T-helper 2 cell treated with Interferon-gamma antibody and Interleukin-4, amounts not matched to agents 100 ng/mL and 5 ng/mL, for 36 hours (primary cell): ENCODE data around the gene HOXA3. TPM values are rescaled to one million over a fixed set of nuclear protein-coding genes. Genes with fewer than 3 reads are reported as not detected.

Experiments used
- intact Hi-C: fragments of 100-400 bp; cut with micrococcal nuclease; formaldehyde crosslinking; loops from one replicate; pipeline ENCODE4 v1.15.1; 2023
- total RNA-seq: library from RNA; stranded (reverse); gene quantifications from 2 replicates; pipeline ENCODE4 v1.2.3, GENCODE V29; 2022

HOXA3 gene
- total RNA-seq, 1 donor from 2014 or later: not detected

DNA sequence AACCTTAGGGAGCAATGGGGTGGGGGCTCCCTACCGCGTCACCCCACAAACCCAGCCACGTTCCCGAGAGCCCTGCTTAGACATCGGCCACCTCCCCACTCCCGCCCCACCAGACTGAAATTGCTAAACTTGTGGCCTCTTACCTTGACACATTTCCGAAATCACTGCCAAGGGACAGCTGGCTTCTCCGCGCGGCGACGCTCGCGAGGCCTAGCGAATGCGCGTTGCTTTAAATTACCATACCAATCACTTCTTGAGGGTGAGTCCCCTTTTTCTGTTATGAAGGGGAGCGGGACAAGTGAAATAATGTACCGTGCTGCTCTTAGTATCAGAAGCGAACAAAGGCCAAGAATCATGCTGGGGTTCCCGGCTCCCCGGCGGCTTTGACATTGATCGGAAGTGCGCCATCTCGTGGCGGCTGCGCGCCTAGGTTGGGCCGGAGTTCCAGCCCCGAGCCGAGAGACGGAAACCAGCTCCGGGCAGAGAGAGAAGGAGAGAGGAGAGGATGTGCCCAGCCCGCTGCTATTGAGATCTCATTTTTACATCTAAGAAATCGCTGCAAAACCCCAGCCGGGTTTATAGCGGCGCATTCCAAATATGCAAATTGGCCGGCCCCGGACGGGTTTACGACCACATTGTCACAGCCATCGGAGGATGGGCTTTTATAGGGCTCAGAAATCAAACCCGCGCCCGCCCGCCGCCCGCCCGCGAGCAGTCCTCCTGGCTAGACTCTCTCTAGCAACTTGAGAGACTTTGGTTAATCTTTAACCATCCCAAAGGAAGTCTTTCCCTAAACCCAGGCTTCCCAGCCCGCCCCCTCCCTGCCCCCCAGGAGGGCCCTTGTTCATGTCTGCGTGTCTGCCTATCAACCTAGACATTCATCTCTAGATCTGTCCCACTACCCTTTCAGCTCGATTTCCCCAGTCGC is 27.4 kb upstream of the HOXA3 start:
- intact Hi-C loops: no loop called here

DNA sequence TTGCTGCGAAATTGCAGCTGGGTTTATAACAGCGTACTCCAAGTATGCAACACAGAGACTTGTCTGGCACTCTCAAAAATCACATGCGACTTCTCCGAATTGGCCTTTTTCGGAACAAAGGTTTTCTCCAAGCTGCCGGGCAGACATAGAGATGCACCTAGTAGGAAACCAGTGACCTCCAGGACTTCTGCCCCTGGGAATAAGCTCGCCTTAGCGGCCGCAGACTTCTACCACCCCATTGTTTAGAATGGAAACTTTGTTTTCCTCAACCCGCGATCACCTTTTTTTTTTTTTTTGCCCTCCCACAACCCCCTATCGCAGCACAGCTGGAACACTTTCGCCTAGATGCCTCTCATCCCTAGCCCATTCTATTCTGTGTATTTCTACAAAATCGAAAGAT is 26.6 kb upstream of the HOXA3 start:
- intact Hi-C loops: no loop called here

DNA sequence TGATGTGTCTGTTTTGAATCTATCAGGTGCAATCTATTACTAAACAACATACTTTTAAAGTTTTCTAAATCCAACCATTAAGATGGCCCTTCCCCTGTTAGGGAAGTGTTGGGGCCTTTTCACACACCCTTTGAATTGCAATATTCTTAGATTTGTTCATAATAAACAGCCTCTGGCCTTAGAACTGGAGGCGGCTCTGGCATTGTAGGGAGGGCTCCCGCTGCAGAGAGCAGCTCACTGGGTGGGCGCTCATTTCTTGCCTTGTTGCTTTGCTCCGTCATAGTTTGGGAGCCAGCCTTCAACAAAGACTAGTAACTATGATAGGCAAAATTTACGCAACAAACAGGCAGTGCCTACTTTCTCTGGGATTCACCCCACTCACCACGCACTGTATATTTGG is 26.0 kb upstream of the HOXA3 start:
- intact Hi-C loops: no loop called here

DNA sequence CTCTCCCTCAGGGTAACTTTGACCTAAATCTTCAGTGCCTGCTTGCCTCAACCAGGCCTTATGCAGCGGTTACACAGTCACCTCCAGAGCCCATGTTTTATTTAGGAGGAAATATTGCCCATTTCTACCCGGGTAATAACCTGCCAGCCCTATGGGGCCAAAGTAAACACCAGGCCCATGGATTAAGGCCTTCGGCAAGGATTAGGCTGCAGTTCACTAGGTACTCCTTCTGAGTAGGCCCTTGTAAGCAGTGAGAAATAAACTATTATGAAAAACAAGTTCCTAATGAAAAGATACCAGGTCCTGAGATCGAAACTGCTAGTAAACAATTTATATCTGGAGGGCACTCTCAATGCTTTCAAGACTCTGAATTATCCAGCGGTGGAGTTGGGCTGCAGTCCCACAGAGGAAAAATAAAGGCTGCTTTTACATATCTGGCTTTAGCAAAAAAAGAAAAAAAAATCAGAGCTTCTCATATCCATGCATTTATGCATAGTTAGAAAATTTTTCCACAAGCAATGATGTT is 25.5 kb upstream of the HOXA3 start:
- intact Hi-C loops: no loop called here

DNA sequence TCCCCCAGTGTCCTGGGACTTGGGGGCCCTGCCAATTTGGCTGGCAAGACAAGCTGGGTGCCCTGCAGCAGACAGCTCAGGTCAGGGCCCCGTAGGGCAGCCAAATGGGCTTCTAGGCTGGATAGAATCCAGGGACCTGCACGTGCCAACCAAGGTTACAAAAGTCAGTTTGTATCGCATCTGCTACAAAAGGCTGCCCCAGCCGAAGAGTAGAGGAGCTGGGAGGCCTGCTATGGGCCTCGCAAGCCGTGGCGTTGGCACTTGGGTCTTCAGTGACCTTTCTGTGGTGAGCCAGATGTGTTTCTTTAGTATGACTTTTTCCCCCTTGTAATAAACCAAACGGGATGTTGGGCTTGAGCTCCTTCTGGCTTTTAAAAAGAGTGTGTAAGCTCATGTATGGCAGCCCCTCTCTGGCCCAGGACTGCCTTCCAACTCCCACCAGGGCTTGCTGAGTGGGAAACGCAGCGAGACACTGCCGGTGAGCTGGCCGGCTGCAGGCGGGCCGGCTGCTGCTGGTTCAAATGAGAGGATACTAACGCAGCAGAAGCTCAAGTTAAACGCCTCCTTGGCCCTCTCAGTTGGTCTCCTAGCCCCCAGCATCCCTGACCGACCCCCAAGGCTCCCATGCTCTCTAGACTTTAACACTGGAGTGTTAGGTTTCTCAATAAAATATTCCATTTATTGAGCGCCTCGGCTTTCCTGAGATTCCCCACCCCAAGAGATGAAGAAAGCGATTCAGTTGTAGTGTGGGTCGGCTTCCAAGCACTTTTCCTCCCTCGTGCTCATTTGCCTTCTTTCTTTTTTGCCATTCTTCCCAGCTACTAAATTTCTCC is 24.8 kb upstream of the HOXA3 start:
- intact Hi-C loops: no loop called here

DNA sequence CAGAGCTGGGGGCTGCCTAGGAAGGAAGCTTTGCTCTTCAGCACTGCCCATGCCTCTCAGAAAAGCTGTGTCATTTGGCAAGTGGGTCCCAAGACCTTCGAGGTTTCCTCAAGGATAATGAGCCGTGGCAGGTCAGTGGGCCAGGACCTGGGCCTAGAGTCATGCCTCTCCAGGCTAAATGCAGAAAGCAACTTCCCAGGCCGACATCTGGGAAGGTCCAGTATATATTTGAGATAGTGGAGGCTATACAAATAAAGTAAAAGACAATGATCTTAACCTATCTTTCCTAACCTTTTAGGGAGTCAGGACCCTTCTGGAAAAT is 24.1 kb upstream of the HOXA3 start:
- intact Hi-C loops: no loop called here

DNA sequence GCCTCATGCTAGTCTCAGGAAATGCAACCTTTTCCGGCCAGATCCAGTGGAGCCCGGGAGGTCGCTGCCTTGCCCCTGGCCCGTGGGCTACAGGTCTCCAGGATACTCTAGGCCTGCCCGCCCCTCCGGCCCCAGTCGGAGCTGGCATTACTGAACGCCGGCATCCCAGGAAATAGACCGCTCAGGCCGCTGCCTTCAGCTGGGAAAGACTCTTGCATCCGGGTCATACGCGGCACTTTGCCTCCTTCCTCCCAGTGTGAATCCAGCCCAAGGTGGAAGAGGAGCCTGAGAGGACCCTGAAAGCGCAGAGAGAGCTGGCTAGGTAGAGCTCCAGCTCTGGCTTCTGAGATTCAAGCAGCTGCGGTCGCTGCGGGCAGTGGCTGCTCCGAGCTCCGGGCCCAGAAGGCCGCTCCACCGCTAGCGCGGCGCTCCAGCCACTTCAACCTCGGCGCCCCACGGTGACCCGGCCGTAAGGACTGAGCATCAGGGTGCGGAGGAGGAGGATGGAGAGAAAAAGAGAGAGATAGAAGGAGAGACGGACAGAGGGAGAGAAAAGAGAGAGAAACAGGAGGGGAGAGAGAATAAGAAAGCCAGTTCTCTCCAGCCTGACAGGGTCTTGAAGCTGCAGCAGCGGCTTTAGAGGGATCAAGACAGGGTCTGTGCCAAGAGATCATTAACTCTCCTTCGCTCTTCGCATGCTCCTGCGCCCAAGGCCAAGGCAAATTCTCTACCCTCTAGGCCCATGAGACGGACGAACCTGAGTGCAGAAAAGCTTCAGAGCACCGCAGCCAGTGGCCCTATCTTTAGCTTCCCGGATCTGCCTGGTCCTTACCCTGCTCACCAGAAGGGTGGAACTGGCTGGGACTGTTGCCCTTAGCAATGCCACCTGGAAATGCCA is 23.5 kb upstream of the HOXA3 start:
- intact Hi-C loops: no loop called here

DNA sequence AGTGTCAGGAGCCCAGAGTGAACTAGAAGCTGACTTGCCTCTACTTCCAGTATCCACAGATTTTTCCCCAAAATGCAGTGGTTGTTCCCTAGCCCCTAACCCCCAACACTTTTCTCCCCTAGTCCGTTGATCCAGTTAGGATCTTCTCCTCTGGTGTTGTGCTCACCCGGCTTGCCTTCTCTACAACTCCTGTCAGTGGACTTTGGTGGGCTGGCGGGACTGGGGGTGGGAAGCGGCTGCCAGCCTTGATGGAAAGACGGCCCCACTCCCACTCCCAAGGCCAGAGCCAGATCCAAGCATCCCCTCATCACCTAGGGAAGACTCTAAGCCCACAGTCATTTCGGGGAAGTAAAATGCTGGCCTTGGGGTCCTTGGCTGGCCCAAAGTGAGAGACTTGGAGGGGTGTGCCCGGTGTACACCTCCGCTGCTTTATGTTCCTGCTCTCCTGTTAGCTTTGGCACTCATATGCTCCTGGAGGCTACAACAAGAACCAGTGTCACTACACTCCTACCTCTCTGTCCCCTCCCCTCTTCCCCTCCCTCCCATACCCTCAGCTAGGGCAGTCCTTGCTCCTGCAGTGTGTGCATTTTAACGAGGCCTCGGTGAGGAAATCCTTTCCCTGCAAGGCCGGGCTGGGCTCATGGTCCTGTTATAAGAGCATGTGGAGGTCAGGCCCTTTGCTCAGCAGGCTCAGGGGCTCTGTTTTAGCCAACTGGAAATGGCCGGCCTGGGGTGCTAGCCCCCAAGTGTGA is 22.7 kb upstream of the HOXA3 start:
- intact Hi-C loops: loop anchor here (5.0 kb wide), 1 partner anchor 67 kb away; the partner anchor contains the start of gene EVX1

DNA sequence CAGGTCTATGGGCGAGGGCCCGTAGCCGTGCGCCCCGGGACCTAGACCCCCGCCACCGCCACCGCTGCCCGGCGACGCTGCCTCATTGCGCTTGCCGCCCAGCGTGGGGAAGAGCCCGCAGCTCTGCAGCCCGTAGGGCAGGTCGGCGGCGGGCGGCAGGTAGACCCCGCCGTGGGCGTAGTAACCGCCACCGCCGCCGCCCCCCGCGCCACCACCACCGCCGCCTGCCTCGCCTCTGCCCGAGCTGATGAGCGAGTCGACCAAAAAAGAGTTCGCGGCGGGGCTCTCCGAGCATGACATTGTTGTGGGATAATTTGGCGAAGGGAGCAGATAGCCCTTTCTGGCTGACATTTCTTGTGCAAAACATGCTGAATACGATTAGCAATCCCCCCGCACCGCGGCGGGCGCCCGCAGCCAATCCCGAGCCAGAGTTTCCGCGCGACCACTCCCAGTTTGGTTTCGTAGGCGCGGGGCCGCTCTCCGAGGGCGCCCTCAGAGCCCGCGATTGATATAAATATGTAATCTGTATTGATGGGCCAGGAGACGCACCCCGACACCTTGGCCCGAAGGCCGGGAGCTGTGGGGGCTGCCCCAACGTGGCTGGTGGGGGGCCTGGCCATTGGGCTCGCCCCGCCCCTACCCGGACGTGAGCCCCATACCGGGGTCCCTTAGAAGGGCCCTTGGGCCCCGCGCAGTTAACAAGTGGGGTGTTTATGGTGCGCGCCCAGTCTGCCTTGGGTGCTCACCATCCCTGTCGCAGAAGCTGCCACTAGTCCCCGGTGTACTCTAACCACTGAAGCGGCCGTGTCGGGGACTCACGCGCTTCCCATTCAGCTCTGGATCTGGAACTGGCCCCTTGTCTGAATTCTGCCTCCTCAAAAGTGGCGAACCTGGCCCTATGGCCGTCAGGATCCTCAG is 21.8 kb upstream of the HOXA3 start, which contains the start of gene HOXA10:
Gene HOXA10, minus strand, starts transcription at position 365 of the 918 bp plus-strand sequence. Its CDS starts 14 bp downstream, at position 351.
- intact Hi-C loops: loop anchor here (2.0 to 5.0 kb wide), 2 partner anchors 15 to 68 kb away; partner anchors contain the start of gene EVX1

DNA sequence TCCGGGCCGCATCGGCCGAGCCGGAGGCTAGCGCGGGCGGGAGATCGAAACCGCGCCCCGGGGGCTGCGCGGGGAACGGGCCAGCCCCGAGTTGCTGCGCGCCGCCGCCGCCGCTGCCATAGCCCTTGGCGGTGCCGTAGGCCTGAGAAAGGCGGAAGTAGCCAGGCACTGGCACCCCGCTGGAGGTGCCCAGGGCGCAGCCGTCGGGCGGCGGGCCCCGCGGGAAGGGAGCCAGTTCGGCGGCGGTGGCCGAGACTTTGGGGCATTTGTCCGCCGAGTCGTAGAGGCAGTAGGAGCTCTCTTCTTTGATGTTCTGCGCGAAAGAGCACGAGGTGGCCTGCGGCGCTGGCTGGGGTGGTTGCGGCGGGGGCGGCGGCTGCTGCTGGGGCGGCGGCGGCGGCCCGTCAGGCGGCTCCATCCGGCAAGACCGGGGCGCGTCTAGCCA is 21.1 kb upstream of the HOXA3 start:
- intact Hi-C loops: loop anchor here (2.0 to 5.0 kb wide), 2 partner anchors 15 to 69 kb away; partner anchors contain the start of gene EVX1

DNA sequence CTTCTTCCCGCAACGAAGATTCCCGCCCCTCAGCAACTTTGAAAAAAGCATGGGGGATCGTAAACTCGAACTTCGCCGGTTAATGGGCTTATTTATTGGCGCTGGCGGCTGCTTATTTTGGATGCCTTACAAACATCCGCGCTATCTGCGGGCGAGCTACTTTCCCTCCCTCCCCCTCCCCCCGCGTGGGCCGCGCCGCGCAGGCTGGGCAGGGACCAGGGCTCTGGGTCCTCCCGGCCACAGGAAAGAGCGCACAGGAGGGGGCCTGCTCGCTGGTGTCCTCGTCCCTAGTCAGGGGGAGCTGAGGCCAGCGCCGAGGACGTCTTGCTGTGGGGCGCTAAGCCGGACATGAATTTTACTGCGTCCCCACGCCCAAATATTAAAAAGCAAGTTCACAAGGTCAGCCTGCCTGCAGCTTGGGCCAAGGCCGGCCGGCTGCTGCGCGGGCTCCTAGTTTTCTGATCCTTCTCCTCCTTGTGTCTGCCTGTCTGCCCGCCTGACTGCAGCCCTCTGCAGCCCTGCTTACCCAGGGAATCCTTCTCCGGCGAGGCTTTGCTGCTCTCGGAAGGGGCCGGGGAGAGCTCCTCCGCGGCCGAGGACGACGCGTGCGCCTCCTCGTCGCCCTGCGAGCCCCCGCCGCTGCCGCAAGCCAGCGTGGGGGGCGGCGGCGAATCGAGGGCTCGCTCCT is 20.6 kb upstream of the HOXA3 start:
- intact Hi-C loops: loop anchor here (2.0 to 5.0 kb wide), 2 partner anchors 14 to 69 kb away; partner anchors contain the start of gene EVX1

DNA sequence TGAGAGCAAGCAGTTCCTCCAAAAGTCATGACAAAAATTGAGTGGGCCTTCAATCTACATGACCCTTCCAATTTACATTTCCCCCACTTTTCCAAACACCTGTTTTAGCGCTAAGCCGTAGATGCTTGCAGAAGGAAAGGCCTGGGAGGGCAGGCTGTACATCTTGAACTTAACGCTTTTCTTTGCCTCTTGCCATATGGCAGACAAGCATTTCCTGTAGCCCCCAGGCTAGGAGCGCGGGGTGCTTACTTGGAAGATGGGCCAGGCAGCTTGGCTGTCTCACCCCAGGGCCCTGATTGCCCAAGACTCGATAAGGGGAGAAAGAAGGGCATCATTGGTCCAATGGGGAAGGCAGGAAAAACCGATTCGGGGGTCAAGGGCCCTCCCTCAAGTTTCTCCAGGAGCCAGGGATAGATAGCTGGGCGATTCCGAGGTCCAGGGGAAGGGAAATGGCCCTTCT is 20.0 kb upstream of the HOXA3 start:
- intact Hi-C loops: loop anchor here (2.0 to 5.0 kb wide), 2 partner anchors 14 to 70 kb away; partner anchors contain the start of gene EVX1

DNA sequence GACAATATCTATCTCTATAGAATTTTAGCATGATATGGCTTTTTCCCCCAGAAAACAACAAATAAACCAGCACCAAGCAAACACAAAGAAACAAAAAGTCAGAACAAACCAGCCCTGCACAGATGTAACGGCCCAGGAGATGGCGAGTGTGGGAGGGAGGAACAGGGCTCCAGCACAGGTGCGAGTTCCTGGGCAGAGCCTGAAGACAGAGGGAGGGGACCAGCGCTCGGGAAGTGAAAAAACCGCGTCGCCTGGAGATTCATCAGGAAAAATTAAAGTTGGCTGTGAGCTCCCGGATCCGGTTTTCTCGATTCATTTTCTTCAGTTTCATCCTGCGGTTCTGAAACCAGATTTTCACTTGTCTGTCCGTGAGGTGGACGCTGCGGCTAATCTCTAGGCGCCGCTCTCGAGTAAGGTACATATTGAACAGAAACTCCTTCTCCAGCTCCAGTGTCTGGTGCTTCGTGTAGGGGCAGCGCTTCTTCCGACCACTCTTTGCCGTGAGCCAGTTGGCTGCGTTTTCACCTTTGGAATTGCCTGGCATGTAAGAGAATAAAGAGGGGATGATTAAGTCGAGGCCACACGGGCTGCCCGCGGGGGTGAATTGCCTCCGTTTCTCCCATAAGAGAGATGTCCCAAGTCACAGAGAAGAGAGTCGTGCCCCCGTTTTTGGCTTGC is 19.4 kb upstream of the HOXA3 start:
- intact Hi-C loops: loop anchor here (2.0 to 5.0 kb wide), 2 partner anchors 13 to 71 kb away; partner anchors contain the start of gene EVX1

DNA sequence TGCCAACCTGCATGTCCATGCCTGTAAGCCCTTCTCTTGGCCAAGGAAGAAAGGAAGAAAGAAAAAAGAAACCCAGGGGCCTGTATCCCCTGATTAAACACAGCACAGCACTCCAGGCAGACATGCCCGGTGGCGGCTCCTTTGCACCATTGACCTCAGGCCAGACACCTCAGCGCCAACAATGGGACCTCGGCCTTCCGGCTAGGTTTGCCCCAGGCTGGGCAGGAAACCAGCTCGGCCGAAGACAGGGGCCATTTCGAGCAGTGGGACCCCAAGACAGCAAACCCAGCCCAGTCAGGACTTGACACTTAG is 18.9 kb upstream of the HOXA3 start:
- intact Hi-C loops: loop anchor here (5.0 kb wide), 1 partner anchor 71 kb away; the partner anchor contains the start of gene EVX1

DNA sequence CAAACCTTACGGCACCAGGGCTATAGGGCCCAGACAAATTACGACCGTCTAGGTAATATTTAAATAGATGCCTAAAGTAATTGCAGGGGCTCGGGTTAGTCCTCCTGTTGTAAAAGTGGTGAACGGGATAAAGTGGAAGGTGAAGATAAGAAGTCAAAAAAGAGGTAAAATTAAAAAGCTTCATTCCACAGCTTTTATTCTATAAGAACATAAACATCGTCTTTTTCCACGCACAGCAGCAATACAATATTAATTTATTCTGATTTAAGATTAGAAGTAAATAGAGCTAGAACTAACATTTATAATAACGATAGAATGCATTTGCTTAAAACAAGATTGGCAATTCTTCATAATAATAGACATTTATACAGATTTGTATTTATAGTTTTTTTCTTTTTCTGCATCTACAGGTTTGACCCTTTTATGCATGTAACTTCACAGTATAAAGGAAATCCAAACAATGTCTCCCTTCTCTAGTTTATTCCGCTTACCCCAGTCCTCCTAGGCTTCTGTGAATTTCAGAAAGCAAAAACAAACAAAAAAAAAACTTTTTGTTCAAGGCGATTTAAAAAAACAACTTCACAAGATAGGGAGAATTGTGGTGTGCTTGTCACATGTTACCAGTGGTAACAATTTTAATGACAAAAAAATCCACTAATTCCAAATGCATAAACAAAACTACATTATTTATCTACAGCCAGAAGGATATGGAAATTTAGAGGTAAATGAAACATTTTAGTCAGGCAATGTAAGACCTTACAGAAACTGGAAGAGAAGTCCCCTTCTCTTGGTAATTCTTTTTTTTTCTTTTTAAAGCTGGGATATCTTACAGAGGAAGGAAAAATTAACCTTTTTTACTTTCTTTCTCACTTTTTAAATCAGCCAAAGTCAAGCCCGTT is 18.3 kb upstream of the HOXA3 start:
- intact Hi-C loops: loop anchor here (5.0 kb wide), 1 partner anchor 72 kb away; the partner anchor contains the start of gene EVX1
